ENCODE results near the gene SEMA5A.

Gene SEMA5A

GRCh38 chr5:9545136-9545991 lies 511 bp downstream of the SEMA5A start:
- DNase-seq (ENCODE audit: low spot score): peak; percentile 71

- peak; percentile 91 for DNase-seq (ENCODE audit: low spot score)
Observed at GRCh38 chr5:9544502-9545135, 1.3 kb downstream of the SEMA5A start.

- no peak for DNase-seq (ENCODE audit: low spot score)
Observed at GRCh38 chr5:9544056-9544455, 1.8 kb downstream of the SEMA5A start.

- DNase-seq (ENCODE audit: low spot score): no peak
Observed at GRCh38 chr5:9543311-9543920, 2.5 kb downstream of the SEMA5A start.

GRCh38 chr5:9540791-9541190 lies 5.1 kb downstream of the SEMA5A start:
- DNase-seq (ENCODE audit: low spot score): no peak

GRCh38 chr5:9538504-9538903 lies 7.4 kb downstream of the SEMA5A start:
- DNase-seq (ENCODE audit: low spot score): no peak

GRCh38 chr5:9537223-9538141 lies 8.4 kb downstream of the SEMA5A start:
- DNase-seq (ENCODE audit: low spot score): no peak

- no peak for DNase-seq (ENCODE audit: low spot score)
Observed at GRCh38 chr5:9536717-9537116, 9.2 kb downstream of the SEMA5A start.

GRCh38 chr5:9534881-9535517 lies 10.9 kb downstream of the SEMA5A start:
- no peak for DNase-seq (ENCODE audit: low spot score)

- DNase-seq (ENCODE audit: low spot score): no peak
Observed at GRCh38 chr5:9533562-9534364, 12.1 kb downstream of the SEMA5A start.

- DNase-seq (ENCODE audit: low spot score): no peak
Observed at GRCh38 chr5:9533096-9533495, 12.8 kb downstream of the SEMA5A start.

GRCh38 chr5:9529513-9529912 lies 16.4 kb downstream of the SEMA5A start:
- DNase-seq (ENCODE audit: low spot score): no peak

GRCh38 chr5:9529041-9529480 lies 16.8 kb downstream of the SEMA5A start:
- no peak for DNase-seq (ENCODE audit: low spot score)

- no peak for DNase-seq (ENCODE audit: low spot score)
Observed at GRCh38 chr5:9524941-9525340, 20.9 kb downstream of the SEMA5A start.

- DNase-seq (ENCODE audit: low spot score): no peak
Observed at GRCh38 chr5:9523090-9523823, 22.6 kb downstream of the SEMA5A start.

GRCh38 chr5:9519537-9519936 lies 26.3 kb downstream of the SEMA5A start:
- DNase-seq (ENCODE audit: low spot score): no peak

- DNase-seq (ENCODE audit: low spot score): no peak
Observed at GRCh38 chr5:9516591-9516990, 29.3 kb downstream of the SEMA5A start.

- DNase-seq (ENCODE audit: low spot score): no peak
Observed at GRCh38 chr5:9515436-9515835, 30.4 kb downstream of the SEMA5A start.

GRCh38 chr5:9514968-9515367 lies 30.9 kb downstream of the SEMA5A start:
- DNase-seq (ENCODE audit: low spot score): no peak

- no peak for DNase-seq (ENCODE audit: low spot score)
Observed at GRCh38 chr5:9513827-9514226, 32.0 kb downstream of the SEMA5A start.
